GOT3 (cell line): ENCODE measurements around the gene COBL.

Experiments used
- DNase-seq: peaks from one replicate; lab custom pipeline; 2025; ENCODE audit warnings: mixed read lengths; lab: John Stamatoyannopoulos, UW

Gene COBL

GRCh38 chr7:51306761-51307160 is 9.8 kb downstream of the COBL start:
- DNase-seq: no peak

GRCh38 chr7:51304729-51305128 is 11.9 kb downstream of the COBL start:
- DNase-seq: no peak

GRCh38 chr7:51303142-51303525 is 13.5 kb downstream of the COBL start:
- no peak for DNase-seq

GRCh38 chr7:51301806-51302205 is 14.8 kb downstream of the COBL start:
- DNase-seq: no peak

GRCh38 chr7:51300762-51301674 is 15.6 kb downstream of the COBL start:
- no peak for DNase-seq

GRCh38 chr7:51299391-51300133 is 17.0 kb downstream of the COBL start:
- no peak for DNase-seq

- DNase-seq: no peak
These were observed 17.7 kb downstream of the COBL start for GRCh38 chr7:51298912-51299311.

- no peak for DNase-seq
These were observed 18.6 kb downstream of the COBL start for GRCh38 chr7:51297986-51298385.

- DNase-seq: no peak
These were observed 21.0 kb downstream of the COBL start for GRCh38 chr7:51295440-51296245.

- DNase-seq: no peak
These were observed 24.0 kb downstream of the COBL start for GRCh38 chr7:51292596-51292995.

GRCh38 chr7:51290702-51291540 is 25.7 kb downstream of the COBL start:
- no peak for DNase-seq

GRCh38 chr7:51290304-51290637 is 26.3 kb downstream of the COBL start:
- DNase-seq: no peak

GRCh38 chr7:51289623-51290303 is 26.8 kb downstream of the COBL start:
- no peak for DNase-seq

GRCh38 chr7:51288896-51289622 is 27.6 kb downstream of the COBL start:
- no peak for DNase-seq

GRCh38 chr7:51286401-51286800 is 30.2 kb downstream of the COBL start:
- no peak for DNase-seq

- no peak for DNase-seq
These were observed 36.5 kb downstream of the COBL start for GRCh38 chr7:51280156-51280555.

GRCh38 chr7:51279391-51280023 is 37.1 kb downstream of the COBL start:
- DNase-seq: no peak

- no peak for DNase-seq
These were observed 37.8 kb downstream of the COBL start for GRCh38 chr7:51278797-51279196.

GRCh38 chr7:51276967-51277366 is 39.6 kb downstream of the COBL start:
- DNase-seq: no peak

- DNase-seq: no peak
These were observed 40.5 kb downstream of the COBL start for GRCh38 chr7:51276091-51276605.
